ENCODE data around the gene PEX11B.

Gene PEX11B

DNA sequence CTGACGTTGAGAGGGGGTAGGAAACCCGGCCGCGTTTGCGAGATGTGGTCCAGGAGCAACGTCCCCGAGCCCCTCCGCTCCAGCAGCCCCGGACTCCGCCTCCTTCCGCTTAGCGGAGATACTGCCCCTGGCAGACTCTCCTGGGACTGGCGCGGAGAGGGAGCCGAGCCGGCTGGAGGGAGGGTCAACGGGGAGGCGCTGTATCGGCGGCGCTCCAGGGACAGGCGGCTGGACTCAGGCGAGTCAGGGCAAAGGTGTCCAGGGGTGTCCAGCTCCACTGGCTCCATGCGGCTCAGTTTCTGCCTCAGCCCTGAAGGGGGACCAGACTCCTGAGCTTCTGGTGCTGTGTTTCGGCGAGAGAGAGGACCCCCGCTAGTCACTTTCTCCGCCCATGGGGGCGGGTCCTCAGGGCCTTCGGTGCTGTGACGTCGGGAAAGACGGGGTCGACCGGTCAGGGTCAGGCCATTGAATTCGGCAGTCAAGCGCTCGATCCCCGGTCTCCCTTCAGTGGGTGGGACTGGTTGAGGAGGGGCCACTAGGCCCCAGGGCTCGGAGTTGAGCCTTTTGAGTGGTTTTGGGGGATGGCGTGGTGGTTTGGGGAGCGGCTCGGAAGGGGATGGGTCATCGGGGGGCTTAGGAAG is 42.1 kb upstream of the PEX11B start:
- 0 to 1% methylated on average over 44 of the region's 44 CpGs for WGBS, 2 experiments
- no peaks in the 10 kb centered on the region for H3K36me3 ChIP-seq (ENCODE audit: control insufficient read depth, insufficient read depth, low read length)
- no peak overlapping the region for H3K27ac ChIP-seq (ENCODE audit: insufficient read depth, low read depth, low read length, poor library complexity, severe bottlenecking)
- peaks cover 32% of the 10 kb centered on the region for H3K4me1 ChIP-seq (ENCODE audit: control insufficient read depth, insufficient read depth, low read length)
- H3K9me3 ChIP-seq (ENCODE audit: control insufficient read depth, low read length) = no peaks in the 10 kb centered on the region
- H3K4me3 ChIP-seq (ENCODE audit: insufficient read depth, low read depth, low read length) = peak overlapping the region; percentile 65
- peaks cover 81% of the 10 kb centered on the region for H3K27me3 ChIP-seq (ENCODE audit: control insufficient read depth, insufficient read depth, low read length, poor library complexity, severe bottlenecking)

- H3K27me3 ChIP-seq (ENCODE audit: control insufficient read depth, insufficient read depth, low read length, poor library complexity, severe bottlenecking) = peaks cover 87% of the 10 kb centered on the region
- H3K4me1 ChIP-seq (ENCODE audit: control insufficient read depth, insufficient read depth, low read length) = peaks cover 32% of the 10 kb centered on the region
- H3K4me3 ChIP-seq (ENCODE audit: insufficient read depth, low read depth, low read length) = peak overlapping the region; percentile 65
- whole genome bisulfite sequencing, 2 experiments = 10 to 12% methylated on average over 12 of the region's 12 CpGs
- no peaks in the 10 kb centered on the region for H3K9me3 ChIP-seq (ENCODE audit: control insufficient read depth, low read length)
- H3K36me3 ChIP-seq (ENCODE audit: control insufficient read depth, insufficient read depth, low read length) = no peaks in the 10 kb centered on the region
- H3K27ac ChIP-seq (ENCODE audit: insufficient read depth, low read depth, low read length, poor library complexity, severe bottlenecking) = no peak overlapping the region
Observed at GRCh38 chr1:145959957-145960467, 41.5 kb upstream of the PEX11B start.

DNA sequence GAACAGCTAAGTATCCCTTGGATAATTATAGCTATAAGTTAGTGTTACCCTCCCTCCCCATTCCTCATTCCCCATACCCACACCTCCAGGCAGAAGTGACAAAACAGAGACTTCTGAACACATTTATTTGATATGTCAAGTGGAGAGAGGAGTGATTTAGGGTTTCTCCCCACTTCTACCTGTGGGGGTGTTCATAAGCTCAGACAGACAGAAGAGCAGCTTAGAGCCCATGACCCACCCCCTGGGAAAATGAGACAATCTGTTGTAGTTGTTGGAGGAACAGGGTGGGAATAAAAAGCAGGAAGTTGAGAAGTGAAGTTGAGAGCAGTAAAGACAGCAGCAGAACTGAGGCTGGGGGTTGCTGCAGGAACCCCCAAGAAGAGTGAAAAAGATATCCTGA is 40.8 kb upstream of the PEX11B start:
- no peaks in the 10 kb centered on the region for H3K9me3 ChIP-seq (ENCODE audit: control insufficient read depth, low read length)
- peaks cover 92% of the 10 kb centered on the region for H3K27me3 ChIP-seq (ENCODE audit: control insufficient read depth, insufficient read depth, low read length, poor library complexity, severe bottlenecking)
- H3K27ac ChIP-seq (ENCODE audit: insufficient read depth, low read depth, low read length, poor library complexity, severe bottlenecking) = no peak overlapping the region
- H3K36me3 ChIP-seq (ENCODE audit: control insufficient read depth, insufficient read depth, low read length) = no peaks in the 10 kb centered on the region
- H3K4me1 ChIP-seq (ENCODE audit: control insufficient read depth, insufficient read depth, low read length) = peaks cover 32% of the 10 kb centered on the region
- no peak overlapping the region for H3K4me3 ChIP-seq (ENCODE audit: insufficient read depth, low read depth, low read length)

- H3K4me3 ChIP-seq (ENCODE audit: insufficient read depth, low read depth, low read length) = no peak overlapping the region
- no peaks in the 10 kb centered on the region for H3K9me3 ChIP-seq (ENCODE audit: control insufficient read depth, low read length)
- H3K27ac ChIP-seq (ENCODE audit: insufficient read depth, low read depth, low read length, poor library complexity, severe bottlenecking) = no peak overlapping the region
- H3K27me3 ChIP-seq (ENCODE audit: control insufficient read depth, insufficient read depth, low read length, poor library complexity, severe bottlenecking) = peaks cover 92% of the 10 kb centered on the region
- H3K36me3 ChIP-seq (ENCODE audit: control insufficient read depth, insufficient read depth, low read length) = no peaks in the 10 kb centered on the region
- peaks cover 29% of the 10 kb centered on the region for H3K4me1 ChIP-seq (ENCODE audit: control insufficient read depth, insufficient read depth, low read length)
Observed at GRCh38 chr1:145958734-145959133, 40.2 kb upstream of the PEX11B start.

- 1% methylated on average over 60 of the region's 60 CpGs for WGBS, 2 experiments
- no peak within 1 kb of the TSS for H3K27ac ChIP-seq (ENCODE audit: insufficient read depth, low read depth, low read length, poor library complexity, severe bottlenecking)
- no peaks in the 10 kb centered on the region for H3K36me3 ChIP-seq (ENCODE audit: control insufficient read depth, insufficient read depth, low read length)
- peak within 1 kb of the TSS; percentile 61 for H3K4me3 ChIP-seq (ENCODE audit: insufficient read depth, low read depth, low read length)
- peaks cover 22% of the 10 kb centered on the region for H3K4me1 ChIP-seq (ENCODE audit: control insufficient read depth, insufficient read depth, low read length)
- no peaks in the 10 kb centered on the region for H3K9me3 ChIP-seq (ENCODE audit: control insufficient read depth, low read length)
- peaks cover 83% of the 10 kb centered on the region for H3K27me3 ChIP-seq (ENCODE audit: control insufficient read depth, insufficient read depth, low read length, poor library complexity, severe bottlenecking)
Observed at GRCh38 chr1:145957443-145958319, 39.2 kb upstream of the PEX11B start, which contains the start of gene LIX1L. TSS of gene LIX1L (minus strand) at chr1:145958017. CDS start at chr1:145957927, 90 bp downstream.

DNA sequence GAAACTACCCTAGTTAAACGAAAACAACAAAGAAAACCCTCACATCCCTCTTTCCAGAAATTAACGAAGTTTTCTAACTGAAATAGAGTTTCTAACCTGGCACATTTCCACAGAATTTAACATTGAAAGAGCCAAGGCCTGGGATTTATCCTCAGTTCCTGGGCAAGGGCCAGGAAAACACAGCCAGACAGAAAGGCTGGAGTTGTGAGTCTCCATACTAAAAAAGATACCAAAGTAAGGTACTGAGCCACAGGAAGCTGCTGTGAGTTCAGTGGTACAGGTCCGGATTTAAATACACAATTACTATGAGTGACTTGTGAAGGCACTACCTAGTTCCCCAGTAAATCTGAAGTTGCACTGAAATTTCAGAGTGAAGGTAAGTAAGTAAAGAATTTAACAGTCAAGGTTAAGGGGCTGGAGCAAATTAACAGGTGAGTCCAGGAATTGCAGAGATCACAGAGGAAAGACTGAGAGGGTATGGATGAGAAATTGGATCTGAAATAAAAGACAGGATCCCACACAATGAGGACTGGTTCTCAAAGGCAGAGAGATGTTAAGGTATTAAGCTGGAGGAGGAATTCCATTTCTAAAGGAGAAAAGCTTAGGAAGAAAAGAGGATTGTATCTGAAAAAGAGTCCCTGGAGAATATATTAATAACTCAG is 38.4 kb upstream of the PEX11B start:
- H3K27ac ChIP-seq (ENCODE audit: insufficient read depth, low read depth, low read length, poor library complexity, severe bottlenecking) = no peak overlapping the region
- no peaks in the 10 kb centered on the region for H3K9me3 ChIP-seq (ENCODE audit: control insufficient read depth, low read length)
- peaks cover 75% of the 10 kb centered on the region for H3K27me3 ChIP-seq (ENCODE audit: control insufficient read depth, insufficient read depth, low read length, poor library complexity, severe bottlenecking)
- 69 to 73% methylated on average over 3 of the region's 3 CpGs for WGBS, 2 experiments
- H3K4me1 ChIP-seq (ENCODE audit: control insufficient read depth, insufficient read depth, low read length) = peaks cover 18% of the 10 kb centered on the region
- H3K36me3 ChIP-seq (ENCODE audit: control insufficient read depth, insufficient read depth, low read length) = no peaks in the 10 kb centered on the region
- peak overlapping the region; percentile 61 for H3K4me3 ChIP-seq (ENCODE audit: insufficient read depth, low read depth, low read length)

GRCh38 chr1:145956361-145956760 is 37.8 kb upstream of the PEX11B start:
- Histone ChIP-seq H3K27me3 (ENCODE audit: control insufficient read depth, insufficient read depth, low read length, poor library complexity, severe bottlenecking) (peaks cover 70% of the 10 kb centered on the region), H3K4me1 (ENCODE audit: control insufficient read depth, insufficient read depth, low read length) (peaks cover 13% of the 10 kb centered on the region), H3K36me3 (ENCODE audit: control insufficient read depth, insufficient read depth, low read length) (no peaks in the 10 kb centered on the region), H3K9me3 (ENCODE audit: control insufficient read depth, low read length) (no peaks in the 10 kb centered on the region), H3K27ac (ENCODE audit: insufficient read depth, low read depth, low read length, poor library complexity, severe bottlenecking) (no peak overlapping the region), H3K4me3 (ENCODE audit: insufficient read depth, low read depth, low read length) (no peak overlapping the region)

GRCh38 chr1:145955436-145955835 is 36.9 kb upstream of the PEX11B start:
- Histone ChIP-seq H3K36me3 (ENCODE audit: control insufficient read depth, insufficient read depth, low read length) (no peaks in the 10 kb centered on the region), H3K9me3 (ENCODE audit: control insufficient read depth, low read length) (no peaks in the 10 kb centered on the region), H3K4me1 (ENCODE audit: control insufficient read depth, insufficient read depth, low read length) (peaks cover 8% of the 10 kb centered on the region), H3K27ac (ENCODE audit: insufficient read depth, low read depth, low read length, poor library complexity, severe bottlenecking) (no peak overlapping the region), H3K4me3 (ENCODE audit: insufficient read depth, low read depth, low read length) (no peak overlapping the region), H3K27me3 (ENCODE audit: control insufficient read depth, insufficient read depth, low read length, poor library complexity, severe bottlenecking) (peaks cover 60% of the 10 kb centered on the region)
- 65 to 78% methylated on average over 2 of the region's 2 CpGs for WGBS, 2 experiments

- Histone ChIP-seq H3K36me3 (ENCODE audit: control insufficient read depth, insufficient read depth, low read length) (no peaks in the 10 kb centered on the region), H3K27ac (ENCODE audit: insufficient read depth, low read depth, low read length, poor library complexity, severe bottlenecking) (no peak overlapping the region), H3K9me3 (ENCODE audit: control insufficient read depth, low read length) (no peaks in the 10 kb centered on the region), H3K27me3 (ENCODE audit: control insufficient read depth, insufficient read depth, low read length, poor library complexity, severe bottlenecking) (peaks cover 44% of the 10 kb centered on the region), H3K4me3 (ENCODE audit: insufficient read depth, low read depth, low read length) (no peak overlapping the region), H3K4me1 (ENCODE audit: control insufficient read depth, insufficient read depth, low read length) (peaks cover 8% of the 10 kb centered on the region)
- WGBS, 2 experiments = 92 to 96% methylated on average over 6 of the region's 6 CpGs
Observed at GRCh38 chr1:145953861-145954260, 35.3 kb upstream of the PEX11B start.

GRCh38 chr1:145952903-145953302 is 34.4 kb upstream of the PEX11B start:
- peaks cover 37% of the 10 kb centered on the region for H3K27me3 ChIP-seq (ENCODE audit: control insufficient read depth, insufficient read depth, low read length, poor library complexity, severe bottlenecking)
- 95 to 96% methylated on average over 3 of the region's 3 CpGs for WGBS, 2 experiments
- H3K9me3 ChIP-seq (ENCODE audit: control insufficient read depth, low read length) = no peaks in the 10 kb centered on the region
- H3K4me3 ChIP-seq (ENCODE audit: insufficient read depth, low read depth, low read length) = no peak overlapping the region
- no peaks in the 10 kb centered on the region for H3K36me3 ChIP-seq (ENCODE audit: control insufficient read depth, insufficient read depth, low read length)
- H3K4me1 ChIP-seq (ENCODE audit: control insufficient read depth, insufficient read depth, low read length) = peaks cover 8% of the 10 kb centered on the region
- no peak overlapping the region for H3K27ac ChIP-seq (ENCODE audit: insufficient read depth, low read depth, low read length, poor library complexity, severe bottlenecking)

Measured in ectodermal cell (in vitro differentiated cells).